DOHH2 (cell line): ENCODE results near the gene EEF1AKMT3.

ENCODE experiments used
- H3F3A ChIP-seq: fragments of 200-600 bp; sonication (generic), shearing (Covaris generic); 2 replicates; pipeline ENCODE4 v1.6.0; 2016; ENCODE audit warnings: antibody characterized with exemption, mild to moderate bottlenecking; ENCODE audit not compliant: control insufficient read depth, insufficient read depth
- H3K27ac ChIP-seq: fragments of 200-600 bp; sonication (generic); 2 replicates; pipeline ENCODE4 v1.5.1; 2014; ENCODE audit warnings: low read depth, mild to moderate bottlenecking, low read length, moderate library complexity
- H3K27me3 ChIP-seq: fragments of 200-600 bp; sonication (generic); 2 replicates; pipeline ENCODE4 v1.6.1; 2014; ENCODE audit warnings: mild to moderate bottlenecking, low read length, mixed read lengths; ENCODE audit not compliant: control insufficient read depth
- H3K36me3 ChIP-seq: fragments of 200-600 bp; sonication (generic); 2 replicates; pipeline ENCODE4 v1.6.1; 2014; ENCODE audit warnings: mild to moderate bottlenecking, low read length, moderate library complexity, mixed read lengths; ENCODE audit not compliant: control insufficient read depth
- H3K4me1 ChIP-seq: fragments of 200-600 bp; sonication (generic); 2 replicates; pipeline ENCODE4 v1.6.1; 2014; ENCODE audit warnings: mild to moderate bottlenecking, low read length, mixed read lengths; ENCODE audit not compliant: control insufficient read depth
- H3K4me2 ChIP-seq: fragments of 200-600 bp; sonication (generic); 2 replicates; pipeline ENCODE4 v1.6.0; 2014; ENCODE audit warnings: mild to moderate bottlenecking, low read length, moderate library complexity
- H3K4me3 ChIP-seq: fragments of 200-600 bp; sonication (generic); 2 replicates; pipeline ENCODE4 v1.5.1; 2014; ENCODE audit warnings: mild to moderate bottlenecking, low read length, mixed read lengths
- H3K79me2 ChIP-seq: fragments of 200-600 bp; sonication (generic); 2 replicates; pipeline ENCODE4 v1.6.1; 2014; ENCODE audit warnings: mild to moderate bottlenecking, low read length, mixed read lengths; ENCODE audit not compliant: control insufficient read depth
- H3K9me2 ChIP-seq: fragments of 200-600 bp; sonication (generic); replicated peaks from 2 replicates; pipeline ENCODE4 v1.6.1; 2014; ENCODE audit warnings: mild to moderate bottlenecking, low read length, mixed read lengths; ENCODE audit not compliant: control insufficient read depth
- H3K9me3 ChIP-seq: fragments of 200-600 bp; sonication (generic); 2 replicates; pipeline ENCODE4 v1.6.1; 2014; ENCODE audit warnings: antibody characterized with exemption, low read length, mixed read lengths; ENCODE audit not compliant: control insufficient read depth, insufficient read depth
- H4K20me1 ChIP-seq: fragments of 200-600 bp; sonication (generic); 2 replicates; pipeline ENCODE4 v1.6.0; 2014; ENCODE audit warnings: low read depth, mild to moderate bottlenecking, antibody characterized with exemption, low read length, moderate library complexity; ENCODE audit not compliant: control insufficient read depth, insufficient read depth
- CTCF ChIP-seq: fragments of 200-600 bp; sonication (generic); IDR thresholded peaks from one replicate; pipeline ENCODE4 v1.5.1; 2014; ENCODE audit warnings: antibody characterized with exemption, mild to moderate bottlenecking, low read depth, low read length; ENCODE audit not compliant: poor library complexity, severe bottlenecking
- EZH2phosphoT487 ChIP-seq: fragments of 200-600 bp; sonication (generic); IDR thresholded peaks from 2 replicates; pipeline ENCODE4 v1.6.1; 2017; ENCODE audit warnings: borderline replicate concordance, mild to moderate bottlenecking, antibody characterized with exemption, low read length, moderate library complexity, mixed read lengths

EEF1AKMT3 gene

GRCh38 chr12:57734591-57734990, 37.8 kb upstream of the EEF1AKMT3 start:
- Histone ChIP-seq H3K79me2 (peaks cover 8% of the 10 kb centered on the region), H4K20me1 (no peaks in the 10 kb centered on the region), H3K4me2 (no peak overlapping the region), H3K4me1 (peaks cover 1% of the 10 kb centered on the region; the same call in 1 of the 2 replicates), H3K9me2 (no peaks in the 10 kb centered on the region), H3K27ac (no peak overlapping the region), H3K27me3 (no peaks in the 10 kb centered on the region), H3F3A (no peaks in the 10 kb centered on the region), H3K4me3 (no peak overlapping the region), H3K36me3 (peaks cover 40% of the 10 kb centered on the region), H3K9me3 (no peaks in the 10 kb centered on the region)
- TF ChIP-seq CTCF (no peak), EZH2phosphoT487 (no peak)

GRCh38 chr12:57735198-57735855, 37.1 kb upstream of the EEF1AKMT3 start:
- Histone ChIP-seq H3K36me3 (peaks cover 36% of the 10 kb centered on the region), H3F3A (no peaks in the 10 kb centered on the region), H4K20me1 (no peaks in the 10 kb centered on the region), H3K27me3 (no peaks in the 10 kb centered on the region), H3K9me2 (no peaks in the 10 kb centered on the region), H3K4me1 (peaks cover 8% of the 10 kb centered on the region), H3K27ac (no peak overlapping the region), H3K79me2 (peaks cover 15% of the 10 kb centered on the region), H3K9me3 (no peaks in the 10 kb centered on the region), H3K4me3 (no peak overlapping the region), H3K4me2 (no peak overlapping the region)
- TF ChIP-seq CTCF (no peak), EZH2phosphoT487 (no peak)

GRCh38 chr12:57735952-57736740, 36.3 kb upstream of the EEF1AKMT3 start:
- H3K36me3 ChIP-seq, result peaks cover 28% of the 10 kb centered on the region
- no peaks in the 10 kb centered on the region; the same call in 1 of the 2 replicates for H3F3A ChIP-seq
- no peaks in the 10 kb centered on the region for H3K9me3 ChIP-seq
- no peak overlapping the region for H3K4me3 ChIP-seq
- TF ChIP-seq EZH2phosphoT487, result no peak
- TF ChIP-seq CTCF, result no peak
- peaks cover 17% of the 10 kb centered on the region for H3K4me1 ChIP-seq
- no peaks in the 10 kb centered on the region for H3K27me3 ChIP-seq
- peaks cover 22% of the 10 kb centered on the region for H3K79me2 ChIP-seq
- no peaks in the 10 kb centered on the region for H4K20me1 ChIP-seq
- no peak overlapping the region for H3K4me2 ChIP-seq
- H3K27ac ChIP-seq, result no peak overlapping the region
- no peaks in the 10 kb centered on the region for H3K9me2 ChIP-seq
